IMR-90 (cell line): Measurements from ENCODE around the gene TP53I11. TPM values are rescaled to one million over a fixed set of nuclear protein-coding genes. Genes with fewer than 3 reads are reported as not detected.

ENCODE experiments used
- ATAC-seq: fragments of 200-7000 bp; cut with Tn5 transposase; 2 replicates; pipeline ENCODE4 v1.9.1; 2020; ENCODE audit warnings: low read depth, mild to moderate bottlenecking, moderate library complexity
- BruUV-seq: library from RNA; stranded (reverse); fragments of 400-500 nt; replicated peaks from 2 replicates; lab custom pipeline; 2021; lab: Mats Ljungman, UMichigan
- CTCF ChIA-PET: fragments of 300-600 bp; formaldehyde crosslinking; extraction: SDS; loops from one replicate; lab custom pipeline; 2021; ENCODE audit warnings: antibody characterized with exemption; lab: Yijun Ruan, JAX
- POLR2A ChIA-PET: fragments of 300-600 bp; sonication (Branson Sonifier 250); formaldehyde crosslinking; loops from one replicate; lab custom pipeline; 2022; ENCODE audit warnings: antibody characterized with exemption; ENCODE audit not compliant: unreplicated experiment; lab: Charles Lee
- DNase-seq: peaks from one replicate; pipeline ENCODE4 v3.0.0; 2013
- H2AFZ ChIP-seq: replicated peaks from 2 replicates; pipeline ENCODE3; 2013; ENCODE audit warnings: low read length, mild to moderate bottlenecking; ENCODE audit not compliant: poor library complexity
- H2AK5ac ChIP-seq: 2 replicates; pipeline ENCODE4 v1.6.1; 2013; ENCODE audit warnings: low read depth, low read length, inconsistent platforms
- H2AK9ac ChIP-seq: replicated peaks from 2 replicates; pipeline ENCODE3; 2013; ENCODE audit warnings: mild to moderate bottlenecking, low read depth, low read length, moderate library complexity; ENCODE audit not compliant: poor library complexity
- H2BK120ac ChIP-seq: 2 replicates; pipeline ENCODE4 v1.6.1; 2013; ENCODE audit warnings: low read depth, low read length, inconsistent platforms
- H2BK15ac ChIP-seq: 3 replicates; pipeline ENCODE4 v1.6.1; 2013; ENCODE audit warnings: low read depth, low read length, inconsistent platforms
- H2BK20ac ChIP-seq: 2 replicates; pipeline ENCODE4 v1.6.1; 2013; ENCODE audit warnings: low read depth, mild to moderate bottlenecking, inconsistent platforms, low read length, moderate library complexity
- H2BK5ac ChIP-seq: 2 replicates; pipeline ENCODE4 v1.6.1; 2013; ENCODE audit warnings: mild to moderate bottlenecking, low read depth, low read length, inconsistent platforms; ENCODE audit not compliant: poor library complexity, severe bottlenecking
- H3K14ac ChIP-seq: replicated peaks from 2 replicates; pipeline ENCODE4 v1.6.1; 2013; ENCODE audit warnings: low read depth, low read length, inconsistent platforms
- H3K18ac ChIP-seq: 2 replicates; pipeline ENCODE4 v1.6.1; 2013; ENCODE audit warnings: low read depth, low read length, control low read depth
- H3K23ac ChIP-seq: 2 replicates; pipeline ENCODE4 v1.6.1; 2013; ENCODE audit warnings: low read depth, low read length, inconsistent platforms
- H3K27ac ChIP-seq: 2 replicates; pipeline ENCODE4 v1.5.1; 2013; ENCODE audit warnings: mild to moderate bottlenecking, control low read depth, low read length; ENCODE audit not compliant: insufficient read depth
- H3K27me3 ChIP-seq: 2 replicates; pipeline ENCODE4 v1.6.1; 2013; ENCODE audit warnings: low read length; ENCODE audit not compliant: control insufficient read depth, insufficient read depth
- H3K36me3 ChIP-seq: 2 replicates; pipeline ENCODE4 v1.6.1; 2013; ENCODE audit warnings: low read length, mixed read lengths; ENCODE audit not compliant: control insufficient read depth, insufficient read depth
- H3K4ac ChIP-seq: 2 replicates; pipeline ENCODE4 v1.6.1; 2013; ENCODE audit warnings: low read depth, low read length, inconsistent platforms
- H3K4me1 ChIP-seq: 2 replicates; pipeline ENCODE4 v1.6.1; 2013; ENCODE audit warnings: low read length, mixed read lengths; ENCODE audit not compliant: control insufficient read depth, insufficient read depth
- H3K4me2 ChIP-seq: 2 replicates; pipeline ENCODE4 v1.6.1; 2013; ENCODE audit warnings: low read depth, mild to moderate bottlenecking, control low read depth, low read length, moderate library complexity
- H3K4me3 ChIP-seq: 2 replicates; pipeline ENCODE4 v1.5.1; 2013; ENCODE audit warnings: low read depth, mild to moderate bottlenecking, control low read depth, low read length, moderate library complexity; ENCODE audit not compliant: insufficient read depth
- H3K56ac ChIP-seq: 2 replicates; pipeline ENCODE4 v1.6.1; 2013; ENCODE audit warnings: low read length, inconsistent platforms; ENCODE audit not compliant: insufficient read depth; ENCODE audit errors: extremely low read depth
- H3K79me1 ChIP-seq, 2 experiments: 2 replicates each; pipeline ENCODE4 v1.6.1; 2013; ENCODE audit warnings: low read length in 2 of 2, inconsistent platforms in 1 of 2, low read depth in 1 of 2
- H3K9ac ChIP-seq: 2 replicates; pipeline ENCODE4 v1.6.1; 2013; ENCODE audit warnings: low read depth, low read length, control low read depth
- H3K9me1 ChIP-seq: 2 replicates; pipeline ENCODE4 v1.6.1; 2013; ENCODE audit warnings: low read length, inconsistent platforms; ENCODE audit not compliant: insufficient read depth
- H3K9me3 ChIP-seq: 2 replicates; pipeline ENCODE4 v1.6.1; 2013; ENCODE audit warnings: low read length; ENCODE audit not compliant: control insufficient read depth, insufficient read depth
- H4K20me1 ChIP-seq: 2 replicates; pipeline ENCODE4 v1.6.1; 2013; ENCODE audit warnings: low read length, inconsistent platforms; ENCODE audit not compliant: insufficient read depth
- H4K5ac ChIP-seq: 2 replicates; pipeline ENCODE4 v1.6.1; 2013; ENCODE audit warnings: mild to moderate bottlenecking, low read depth, low read length, control low read depth
- H4K8ac ChIP-seq, 2 experiments: 2 replicates each; pipeline ENCODE4 v1.6.1; 2013; ENCODE audit warnings: low read depth in 2 of 2, low read length in 2 of 2, control low read depth in 1 of 2, inconsistent platforms in 1 of 2
- H4K91ac ChIP-seq: 2 replicates; pipeline ENCODE4 v1.6.1; 2013; ENCODE audit warnings: low read depth, low read length, inconsistent platforms; ENCODE audit not compliant: insufficient read depth
- CEBPB ChIP-seq: IDR thresholded peaks from 2 replicates; pipeline ENCODE4 v1.6.1; 2012; ENCODE audit warnings: low read depth, low read length, improper control_type of control experiment
- CHD1 ChIP-seq: IDR thresholded peaks from 2 replicates; pipeline ENCODE4 v1.6.1; 2012; ENCODE audit warnings: low read depth, low read length, improper control_type of control experiment
- FOS ChIP-seq: fragments of 150-350 bp; IDR thresholded peaks from 2 replicates; pipeline ENCODE4 v1.6.1; 2016; ENCODE audit warnings: low read depth, low read length
- MAZ ChIP-seq: IDR thresholded peaks from 2 replicates; pipeline ENCODE4 v1.6.1; 2012; ENCODE audit warnings: low read depth, mild to moderate bottlenecking, low read length, improper control_type of control experiment, moderate library complexity, borderline replicate concordance
- NFE2L2 ChIP-seq: fragments of 150-350 bp; IDR thresholded peaks from 2 replicates; pipeline ENCODE4 v1.6.1; 2016; ENCODE audit warnings: low read depth, mild to moderate bottlenecking, low read length
- RCOR1 ChIP-seq: IDR thresholded peaks from 2 replicates; pipeline ENCODE4 v1.6.1; 2012; ENCODE audit warnings: mild to moderate bottlenecking, low read length, improper control_type of control experiment; ENCODE audit not compliant: insufficient replicate concordance
- SMC3 ChIP-seq: fragments of 150-350 bp; IDR thresholded peaks from 2 replicates; pipeline ENCODE4 v1.6.1; 2016; ENCODE audit warnings: low read depth, mild to moderate bottlenecking, antibody characterized with exemption, low read length, moderate library complexity
- USF2 ChIP-seq: fragments of 150-350 bp; IDR thresholded peaks from 2 replicates; pipeline ENCODE4 v1.6.1; 2017; ENCODE audit warnings: mild to moderate bottlenecking, antibody characterized with exemption, low read length, low read depth
- WGBS, 2 experiments: methylation state at CpG; one replicate each; pipeline versions ENCODE4 v1.1.5 to v1.1.7; 2013; ENCODE audit warnings: missing lambda C conversion rate in 2 of 2; ENCODE audit not compliant: insufficient read length in 1 of 2; ENCODE audit errors: extremely low coverage in 2 of 2; 5-methylcytosine and 5-hydroxymethylcytosine counted together
- dilution Hi-C: fragments of 300-500 bp; cut with HindIII; formaldehyde crosslinking; loops from one replicate; pipeline ENCODE4 v1.14.3; 2018; ENCODE audit warnings: low sequenced_read_pairs; ENCODE audit not compliant: unreplicated experiment
- in situ Hi-C: fragments of 300-500 bp; cut with MboI; formaldehyde crosslinking; loops from 3 replicates; pipeline ENCODE4 v1.14.3; 2019; ENCODE audit warnings: low sequenced_read_pairs, inconsistent platforms, mixed read lengths
- intact Hi-C: fragments of 100-400 bp; cut with micrococcal nuclease; formaldehyde crosslinking; loops from 2 replicates; pipeline ENCODE4 v1.10.0; 2022
- polyA plus RNA-seq, 3 experiments: library from polyadenylated mRNA; depleted of rRNA; stranded (reverse); fragments of >200 nt; gene quantifications; 2 replicates each; pipeline ENCODE4 v1.2.3, GENCODE V29; 2012; ENCODE audit warnings: low replicate concordance in 1 of 3
- total RNA-seq: library from RNA; depleted of rRNA; stranded (reverse); fragments of >200 nt; gene quantifications from 2 replicates; pipeline ENCODE4 v1.2.3, GENCODE V29; 2012

TP53I11 gene
- total and polyA plus RNA-seq, 2 of the 4 experiments (the other 2 are of a cell fraction): 3.9 to 22.0 TPM

GRCh38 chr11:44939673-44940395, 10.8 kb downstream of the TP53I11 start:
- WGBS, 2 experiments: no CpG with 5 or more reads among the region's 22 CpGs
- Histone ChIP-seq H4K20me1 (peaks cover 50% of the 10 kb centered on the region), H3K9ac (no peak overlapping the region), H3K56ac (no peak overlapping the region), H3K9me3 (no peaks in the 10 kb centered on the region), H3K36me3 (peaks cover 31% of the 10 kb centered on the region; the same call in 1 of the 2 replicates), H4K5ac (no peak overlapping the region), H3K23ac (no peak overlapping the region), H3K9me1 (peaks cover 7% of the 10 kb centered on the region), H3K4ac (no peak overlapping the region), H2AK9ac (no peak overlapping the region), H3K27me3 (no peaks in the 10 kb centered on the region), H3K4me2 (no peak overlapping the region), H2AFZ (no peak overlapping the region), H3K79me1 (peaks cover 8 to 19% of the 10 kb centered on the region in 2 experiments), H3K14ac (no peak overlapping the region), H3K27ac (no peak overlapping the region), H4K8ac (no peak overlapping the region), H4K91ac (no peak overlapping the region), H3K4me1 (no peaks in the 10 kb centered on the region; the same call in 1 of the 2 replicates), H2BK120ac (no peak overlapping the region), H2BK15ac (no peak overlapping the region), H3K18ac (no peak overlapping the region), H2AK5ac (no peak overlapping the region), H2BK20ac (no peak overlapping the region), H2BK5ac (no peak overlapping the region), H3K4me3 (no peak overlapping the region)
- dilution Hi-C loops (no loop called here), in situ Hi-C loops (loop anchor here (10.0 kb wide), 1 partner anchor 355 kb away; no protein-coding TSS in a partner anchor), intact Hi-C loops (no loop called here)
- DNase-seq (no peak), ATAC-seq (no peak)
- CTCF ChIA-PET: interaction anchor here (0.6 to 1.1 kb wide), 2 partner anchors 13 to 91 kb away, joined by 3 to 4 read pairs; no protein-coding TSS in a partner anchor
- BruUV-seq: no TSS peak
- no peak for TF ChIP-seq SMC3
- TF ChIP-seq NFE2L2: no peak
- no peak for TF ChIP-seq FOS
- no peak for TF ChIP-seq CEBPB
- no peak for TF ChIP-seq MAZ
- TF ChIP-seq RCOR1: no peak
- TF ChIP-seq USF2: no peak
- no peak for TF ChIP-seq CHD1
- POLR2A ChIA-PET: no interaction called here
